Calu3 (cell line): Measurements from ENCODE around the gene DCP1B. TPM values are rescaled to one million over a fixed set of nuclear protein-coding genes. Genes with fewer than 3 reads are reported as not detected.

Experiments
- BruUV-seq: library from RNA; stranded (reverse); fragments of 400-500 nt; replicated peaks from 2 replicates; lab custom pipeline; 2021; lab: Mats Ljungman, UMichigan
- CTCF ChIA-PET: fragments of 300-600 bp; sonication (Branson Sonifier 250); formaldehyde crosslinking; loops from one replicate; lab custom pipeline; 2022; ENCODE audit warnings: antibody characterized with exemption; lab: Charles Lee
- DNase-seq: peaks from one replicate; pipeline ENCODE4 v3.0.0; 2022
- H3K27ac Mint-ChIP-seq: one replicate; pipeline ENCODE4 v1.8.0; 2022; ENCODE audit warnings: mixed read lengths; ENCODE audit not compliant: unreplicated experiment
- H3K27me3 Mint-ChIP-seq: one replicate; pipeline ENCODE4 v1.8.0; 2022; ENCODE audit warnings: mixed read lengths; ENCODE audit not compliant: unreplicated experiment
- H3K36me3 Mint-ChIP-seq: one replicate; pipeline ENCODE4 v1.8.0; 2022; ENCODE audit warnings: mild to moderate bottlenecking, moderate library complexity, mixed read lengths; ENCODE audit not compliant: insufficient read depth, unreplicated experiment
- H3K4me1 Mint-ChIP-seq: one replicate; pipeline ENCODE4 v1.8.0; 2022; ENCODE audit warnings: mild to moderate bottlenecking, low read depth, mixed read lengths; ENCODE audit not compliant: unreplicated experiment
- H3K4me3 Mint-ChIP-seq: one replicate; pipeline ENCODE4 v1.8.0; 2022; ENCODE audit warnings: mild to moderate bottlenecking, low read depth, moderate library complexity, mixed read lengths; ENCODE audit not compliant: unreplicated experiment
- H3K9me3 Mint-ChIP-seq: one replicate; pipeline ENCODE4 v1.8.0; 2022; ENCODE audit warnings: low read depth, mixed read lengths; ENCODE audit not compliant: unreplicated experiment
- CTCF ChIP-seq: fragments of 200-600 bp; IDR thresholded peaks from one replicate; pipeline ENCODE4 v1.8.0; 2022; ENCODE audit warnings: antibody characterized with exemption; ENCODE audit not compliant: unreplicated experiment
- intact Hi-C: fragments of 100-400 bp; cut with micrococcal nuclease; formaldehyde crosslinking; loops from one replicate; pipeline ENCODE4 v1.10.0; 2022; ENCODE audit not compliant: unreplicated experiment
- total RNA-seq: library from RNA; stranded (reverse); gene quantifications from 2 replicates; pipeline ENCODE4 v1.2.3, GENCODE V29; 2022

Gene DCP1B
- total RNA-seq, 1 experiment from 2014 or later = 6.3 TPM

GRCh38 chr12:1930803-1931597, 73.3 kb downstream of the DCP1B start:
- CTCF ChIA-PET = interaction anchor here (0.9 kb wide), 1 partner anchor 9 kb away, joined by 3 read pairs; no protein-coding TSS in a partner anchor
- Mint-ChIP-seq H3K36me3 (no peaks in the 10 kb centered on the region), H3K27me3 (peaks cover 92% of the 10 kb centered on the region), H3K27ac (no peak overlapping the region), H3K4me3 (no peak overlapping the region), H3K4me1 (peaks cover under 1% of the 10 kb centered on the region), H3K9me3 (no peaks in the 10 kb centered on the region)
- no TSS peak for BruUV-seq
- no peak for TF ChIP-seq CTCF
- DNase-seq = no peak
- intact Hi-C loops = no loop called here

- H3K27me3 Mint-ChIP-seq = peaks cover 92% of the 10 kb centered on the region
- no TSS peak for BruUV-seq
- H3K9me3 Mint-ChIP-seq = no peaks in the 10 kb centered on the region
- H3K4me1 Mint-ChIP-seq = no peaks in the 10 kb centered on the region
- CTCF ChIA-PET = interaction anchor here (0.9 kb wide), 1 partner anchor 10 kb away, joined by 3 read pairs; no protein-coding TSS in a partner anchor
- intact Hi-C loops = no loop called here
- no peak overlapping the region for H3K27ac Mint-ChIP-seq
- TF ChIP-seq CTCF = no peak
- no peak overlapping the region for H3K4me3 Mint-ChIP-seq
- no peak for DNase-seq
- no peaks in the 10 kb centered on the region for H3K36me3 Mint-ChIP-seq
These were observed 74.1 kb downstream of the DCP1B start for GRCh38 chr12:1929985-1930802.

GRCh38 chr12:1929241-1929984, 74.8 kb downstream of the DCP1B start:
- no TSS peak for BruUV-seq
- no peak for TF ChIP-seq CTCF
- no peak for DNase-seq
- H3K4me3 Mint-ChIP-seq = no peak overlapping the region
- intact Hi-C loops = no loop called here
- peaks cover 92% of the 10 kb centered on the region for H3K27me3 Mint-ChIP-seq
- no peaks in the 10 kb centered on the region for H3K4me1 Mint-ChIP-seq
- no peak overlapping the region for H3K27ac Mint-ChIP-seq
- H3K9me3 Mint-ChIP-seq = no peaks in the 10 kb centered on the region
- CTCF ChIA-PET = no interaction called here
- no peaks in the 10 kb centered on the region for H3K36me3 Mint-ChIP-seq

GRCh38 chr12:1928439-1929121, 75.7 kb downstream of the DCP1B start:
- intact Hi-C loops = no loop called here
- H3K27ac Mint-ChIP-seq = no peak overlapping the region
- no peaks in the 10 kb centered on the region for H3K4me1 Mint-ChIP-seq
- no peak for DNase-seq
- H3K9me3 Mint-ChIP-seq = no peaks in the 10 kb centered on the region
- no peaks in the 10 kb centered on the region for H3K36me3 Mint-ChIP-seq
- CTCF ChIA-PET = no interaction called here
- peaks cover 100% of the 10 kb centered on the region for H3K27me3 Mint-ChIP-seq
- no peak overlapping the region for H3K4me3 Mint-ChIP-seq
- TF ChIP-seq CTCF = no peak
- no TSS peak for BruUV-seq
